Measurements from ENCODE around the gene LINC00237. TPM values are rescaled to one million over a fixed set of nuclear protein-coding genes. Genes with fewer than 3 reads are reported as not detected.

Gene LINC00237
- total RNA-seq: not detected

GRCh38 chr20:21106171-21107017 lies at the start of gene LINC00237:
Gene LINC00237 (minus strand): TSS chr20:21106358.
- H3K4me3 Mint-ChIP-seq: no peak within 1 kb of the TSS
- H3K36me3 Mint-ChIP-seq: no peaks in the 10 kb centered on the region
- peaks cover 81% of the 10 kb centered on the region for H3K27me3 Mint-ChIP-seq
- peaks cover 19% of the 10 kb centered on the region for H3K4me1 Mint-ChIP-seq
- H3K27ac Mint-ChIP-seq: no peak within 1 kb of the TSS
- DNase-seq: no peak
- no peaks in the 10 kb centered on the region for H3K9me3 Mint-ChIP-seq

- Mint-ChIP-seq H3K27ac (no peak overlapping the region), H3K4me3 (no peak overlapping the region), H3K9me3 (no peaks in the 10 kb centered on the region), H3K27me3 (no peaks in the 10 kb centered on the region), H3K4me1 (no peaks in the 10 kb centered on the region), H3K36me3 (peaks cover 17% of the 10 kb centered on the region)
- DNase-seq: no peak
These were observed 49.1 kb upstream of the LINC00237 start for GRCh38 chr20:21155268-21155667.

GRCh38 chr20:21154692-21155091 lies 48.5 kb upstream of the LINC00237 start:
- no peak for DNase-seq
- Mint-ChIP-seq H3K27me3 (no peaks in the 10 kb centered on the region), H3K9me3 (no peaks in the 10 kb centered on the region), H3K36me3 (peaks cover 12% of the 10 kb centered on the region), H3K4me3 (no peak overlapping the region), H3K4me1 (no peaks in the 10 kb centered on the region), H3K27ac (no peak overlapping the region)

- H3K27ac Mint-ChIP-seq: no peak overlapping the region
- H3K36me3 Mint-ChIP-seq: peaks cover 16% of the 10 kb centered on the region
- H3K4me3 Mint-ChIP-seq: no peak overlapping the region
- H3K4me1 Mint-ChIP-seq: no peaks in the 10 kb centered on the region
- DNase-seq: no peak
- no peaks in the 10 kb centered on the region for H3K27me3 Mint-ChIP-seq
- no peaks in the 10 kb centered on the region for H3K9me3 Mint-ChIP-seq
These were observed 45.6 kb upstream of the LINC00237 start for GRCh38 chr20:21151791-21152190.

- no peak for DNase-seq
- Mint-ChIP-seq H3K9me3 (no peaks in the 10 kb centered on the region), H3K27me3 (no peaks in the 10 kb centered on the region), H3K27ac (no peak overlapping the region), H3K36me3 (peaks cover 10% of the 10 kb centered on the region), H3K4me1 (no peaks in the 10 kb centered on the region), H3K4me3 (no peak overlapping the region)
These were observed 43.2 kb upstream of the LINC00237 start for GRCh38 chr20:21149344-21149743.

GRCh38 chr20:21147593-21147992 lies 41.4 kb upstream of the LINC00237 start:
- no peak for DNase-seq
- Mint-ChIP-seq H3K27ac (no peak overlapping the region), H3K27me3 (no peaks in the 10 kb centered on the region), H3K9me3 (no peaks in the 10 kb centered on the region), H3K4me3 (no peak overlapping the region), H3K4me1 (no peaks in the 10 kb centered on the region), H3K36me3 (peaks cover 5% of the 10 kb centered on the region)

GRCh38 chr20:21146215-21146614 lies 40.1 kb upstream of the LINC00237 start:
- Mint-ChIP-seq H3K27ac (no peak overlapping the region), H3K9me3 (no peaks in the 10 kb centered on the region), H3K4me3 (no peak overlapping the region), H3K4me1 (no peaks in the 10 kb centered on the region), H3K36me3 (peaks cover 5% of the 10 kb centered on the region), H3K27me3 (no peaks in the 10 kb centered on the region)
- DNase-seq: no peak

- no peak for DNase-seq
- peaks cover 7% of the 10 kb centered on the region for H3K36me3 Mint-ChIP-seq
- H3K27ac Mint-ChIP-seq: no peak overlapping the region
- no peak overlapping the region for H3K4me3 Mint-ChIP-seq
- H3K27me3 Mint-ChIP-seq: no peaks in the 10 kb centered on the region
- no peaks in the 10 kb centered on the region for H3K4me1 Mint-ChIP-seq
- H3K9me3 Mint-ChIP-seq: no peaks in the 10 kb centered on the region
These were observed 39.3 kb upstream of the LINC00237 start for GRCh38 chr20:21145424-21145823.

GRCh38 chr20:21143194-21143890 lies 37.2 kb upstream of the LINC00237 start:
- no peak for DNase-seq
- Mint-ChIP-seq H3K36me3 (peaks cover 4% of the 10 kb centered on the region), H3K27ac (no peak overlapping the region), H3K9me3 (no peaks in the 10 kb centered on the region), H3K4me3 (no peak overlapping the region), H3K4me1 (no peaks in the 10 kb centered on the region), H3K27me3 (no peaks in the 10 kb centered on the region)

- H3K9me3 Mint-ChIP-seq: no peaks in the 10 kb centered on the region
- H3K4me1 Mint-ChIP-seq: no peaks in the 10 kb centered on the region
- H3K4me3 Mint-ChIP-seq: no peak overlapping the region
- H3K27me3 Mint-ChIP-seq: no peaks in the 10 kb centered on the region
- H3K27ac Mint-ChIP-seq: no peak overlapping the region
- no peak for DNase-seq
- peaks cover 6% of the 10 kb centered on the region for H3K36me3 Mint-ChIP-seq
These were observed 35.7 kb upstream of the LINC00237 start for GRCh38 chr20:21141825-21142224.

- DNase-seq: no peak
- Mint-ChIP-seq H3K4me3 (no peak overlapping the region), H3K27me3 (no peaks in the 10 kb centered on the region), H3K27ac (no peak overlapping the region), H3K9me3 (no peaks in the 10 kb centered on the region), H3K36me3 (peaks cover 6% of the 10 kb centered on the region), H3K4me1 (peaks cover 1% of the 10 kb centered on the region)
These were observed 33.9 kb upstream of the LINC00237 start for GRCh38 chr20:21139881-21140566.

- H3K4me1 Mint-ChIP-seq: peaks cover 2% of the 10 kb centered on the region
- peaks cover 12% of the 10 kb centered on the region for H3K36me3 Mint-ChIP-seq
- H3K27me3 Mint-ChIP-seq: no peaks in the 10 kb centered on the region
- no peak overlapping the region for H3K27ac Mint-ChIP-seq
- no peak overlapping the region for H3K4me3 Mint-ChIP-seq
- DNase-seq: no peak
- no peaks in the 10 kb centered on the region for H3K9me3 Mint-ChIP-seq
These were observed 30.9 kb upstream of the LINC00237 start for GRCh38 chr20:21137078-21137477.

- Mint-ChIP-seq H3K36me3 (peaks cover 12% of the 10 kb centered on the region), H3K4me3 (no peak overlapping the region)
- no peak for DNase-seq
These were observed 30.0 kb upstream of the LINC00237 start for GRCh38 chr20:21136015-21136732.

GRCh38 chr20:21134883-21135493 lies 28.8 kb upstream of the LINC00237 start:
- no peak for DNase-seq
- H3K27me3 Mint-ChIP-seq: no peaks in the 10 kb centered on the region
- H3K27ac Mint-ChIP-seq: no peak overlapping the region
- no peak overlapping the region for H3K4me3 Mint-ChIP-seq
- peaks cover 2% of the 10 kb centered on the region for H3K4me1 Mint-ChIP-seq
- no peaks in the 10 kb centered on the region for H3K9me3 Mint-ChIP-seq
- H3K36me3 Mint-ChIP-seq: peaks cover 10% of the 10 kb centered on the region

More at GRCh38 chr20:21136015-21136732, 30.0 kb upstream of the LINC00237 start:
- no peaks in the 10 kb centered on the region for H3K27me3 Mint-ChIP-seq
- H3K9me3 Mint-ChIP-seq: no peaks in the 10 kb centered on the region
- H3K4me1 Mint-ChIP-seq: peaks cover 2% of the 10 kb centered on the region
- no peak overlapping the region for H3K27ac Mint-ChIP-seq
